ENCODE measurements around the gene VCAM1. TPM values are rescaled to one million over a fixed set of nuclear protein-coding genes. Genes with fewer than 3 reads are reported as not detected.

VCAM1 gene
- total and polyA plus RNA-seq, 11 donors, result 1.3 to 40.7 (median 3.9) TPM

GRCh38 chr1:100720751-100721150 lies 1.2 kb downstream of the VCAM1 start:
- ATAC-seq (peak in 2 of 4 donors; percentile 42 to 45), DNase-seq (no peak)
- Histone ChIP-seq H3K4me1 (peaks cover 0 to 25% (median 2%) of the 10 kb centered on the region in 12 donors), H3K9me3 (no peaks in the 10 kb centered on the region), H3K27me3 (no peaks in the 10 kb centered on the region), H3K27ac (peak overlapping the region in 8 of 12 donors; percentile 3 to 54 (median 36)), H3K36me3 (peaks cover 0 to 14% (median 0%) of the 10 kb centered on the region in 9 donors), H3K4me3 (peak overlapping the region in 10 of 12 donors; percentile 3 to 57 (median 42))
- no peak for TF ChIP-seq CTCF (IDR thresholded peaks at IDR 0.05)
- TF ChIP-seq POLR2A (IDR thresholded peaks at IDR 0.05), result no peak
- intact Hi-C loops (cut with DNase I), result no loop called here

- peak in 1 of 5 donors; percentile 27 for DNase-seq
- H3K27ac ChIP-seq, result peak overlapping the region in 7 of 12 donors; percentile 3 to 54 (median 38)
These were observed 2.1 kb downstream of the VCAM1 start for GRCh38 chr1:100721526-100722207.

GRCh38 chr1:100722221-100722620 lies 2.7 kb downstream of the VCAM1 start:
- ATAC-seq, result no peak
- Histone ChIP-seq H3K4me1 (peaks cover 0 to 25% (median 2%) of the 10 kb centered on the region in 12 donors), H3K9me3 (no peaks in the 10 kb centered on the region), H3K36me3 (peaks cover 0 to 23% (median 0%) of the 10 kb centered on the region in 9 donors), H3K27ac (no peak overlapping the region), H3K4me3 (peak overlapping the region in 9 of 12 donors; percentile 26 to 57 (median 44)), H3K27me3 (no peaks in the 10 kb centered on the region)
- no peak for TF ChIP-seq POLR2A (IDR thresholded peaks at IDR 0.05)
- no peak for TF ChIP-seq CTCF (IDR thresholded peaks at IDR 0.05)
- DNase-seq, result no peak
- intact Hi-C loops (cut with DNase I), result loop anchor here in 1 of 10 donors (2.0 kb wide), 1 partner anchor 49 kb away; no protein-coding TSS in a partner anchor

More at GRCh38 chr1:100721526-100722207, 2.1 kb downstream of the VCAM1 start:
- intact Hi-C loops (cut with DNase I), result loop anchor here in 1 of 10 donors (2.0 kb wide), 1 partner anchor 49 kb away; no protein-coding TSS in a partner anchor
- Histone ChIP-seq H3K36me3 (peaks cover 0 to 23% (median 0%) of the 10 kb centered on the region in 9 donors), H3K27me3 (no peaks in the 10 kb centered on the region), H3K4me1 (peaks cover 0 to 25% (median 2%) of the 10 kb centered on the region in 12 donors), H3K9me3 (no peaks in the 10 kb centered on the region), H3K4me3 (peak overlapping the region in 11 of 12 donors; percentile 3 to 57 (median 41))
- no peak for TF ChIP-seq CTCF (IDR thresholded peaks at IDR 0.05)
- TF ChIP-seq POLR2A (IDR thresholded peaks at IDR 0.05), result no peak
- peak in 1 of 4 donors; percentile 51 for ATAC-seq
- 30 to 42% (median 31%) methylated on average over 9 of the region's 9 CpGs for WGBS, 4 donors

- peaks cover 0 to 26% (median 1%) of the 10 kb centered on the region in 9 donors for H3K36me3 ChIP-seq
- no peak for DNase-seq
- ATAC-seq, result no peak
- H3K9me3 ChIP-seq, result no peaks in the 10 kb centered on the region
- TF ChIP-seq POLR2A (IDR thresholded peaks at IDR 0.05) (no peak), CTCF (IDR thresholded peaks at IDR 0.05) (no peak)
- peak overlapping the region in 3 of 12 donors; percentile 20 to 52 (median 52) for H3K4me3 ChIP-seq
- H3K27ac ChIP-seq, result no peak overlapping the region
- H3K4me1 ChIP-seq, result peaks cover 0 to 17% (median 0%) of the 10 kb centered on the region in 12 donors
- intact Hi-C loops (cut with DNase I), result no loop called here
- H3K27me3 ChIP-seq, result no peaks in the 10 kb centered on the region
These were observed 4.7 kb downstream of the VCAM1 start for GRCh38 chr1:100724281-100724680.

Data from heart left ventricle (tissue), 16 donors.